EL (cell line): ENCODE data around the gene EIF4B.
A peak's percentile ranks its signal among the peaks of the same experiment; 100 is the strongest.

Source experiments
- DNase-seq: peaks from one replicate; pipeline ENCODE4 v3.0.0-alpha.2; 2016

Gene EIF4B

GRCh38 chr12:53059434-53060063 is 53.3 kb downstream of the EIF4B start:
- no peak for DNase-seq

- no peak for DNase-seq
Observed at GRCh38 chr12:53060064-53060720, 53.9 kb downstream of the EIF4B start.

- no peak for DNase-seq
Observed at GRCh38 chr12:53060721-53061276, 54.5 kb downstream of the EIF4B start.

GRCh38 chr12:53061404-53062010 is 55.3 kb downstream of the EIF4B start:
- DNase-seq = no peak

GRCh38 chr12:53062011-53062961 is 56.0 kb downstream of the EIF4B start:
- DNase-seq = no peak

- DNase-seq = no peak
Observed at GRCh38 chr12:53062977-53063707, 56.9 kb downstream of the EIF4B start.

- DNase-seq = no peak
Observed at GRCh38 chr12:53063708-53064612, 57.7 kb downstream of the EIF4B start.

- no peak for DNase-seq
Observed at GRCh38 chr12:53064613-53065436, 58.6 kb downstream of the EIF4B start.

GRCh38 chr12:53065470-53065869 is 59.2 kb downstream of the EIF4B start:
- DNase-seq = no peak

GRCh38 chr12:53065975-53066931 is 60.0 kb downstream of the EIF4B start:
- peak; percentile 83 for DNase-seq

GRCh38 chr12:53067074-53067992 is 61.1 kb downstream of the EIF4B start:
- DNase-seq = no peak

GRCh38 chr12:53067993-53068770 is 61.9 kb downstream of the EIF4B start:
- no peak for DNase-seq

GRCh38 chr12:53068811-53069585 is 62.7 kb downstream of the EIF4B start:
- no peak for DNase-seq

- no peak for DNase-seq
Observed at GRCh38 chr12:53069621-53070410, 63.6 kb downstream of the EIF4B start.

GRCh38 chr12:53070877-53071492 is 64.7 kb downstream of the EIF4B start:
- peak; percentile 58 for DNase-seq
